Natural killer cell (primary cell): Measurements from ENCODE around the gene SPATA20. TPM values are rescaled to one million over a fixed set of nuclear protein-coding genes. Genes with fewer than 3 reads are reported as not detected.

Experiments used
- ATAC-seq, 3 donors: fragments of 150-1000 bp in 2 of 3; fragments of 200-7000 bp in 1 of 3; cut with Tn5 transposase; 1 replicate in 1 of 3; 2 replicates in 2 of 3; pipeline ENCODE4 v1.10.0; 2021; ENCODE audit warnings: mild to moderate bottlenecking in 2 of 3, moderate library complexity in 2 of 3
- DNase-seq, 2 donors: peaks; one replicate each; pipeline versions ENCODE4 v3.0.0 to v3.0.0-alpha.2; 2013 to 2021; ENCODE audit warnings: mixed read lengths in 1 of 2
- H3K27ac ChIP-seq: one replicate; pipeline ENCODE4 v1.5.1; 2013; ENCODE audit warnings: mild to moderate bottlenecking, low read length
- H3K27me3 ChIP-seq: one replicate; pipeline ENCODE4 v1.6.1; 2013; ENCODE audit warnings: low read length; ENCODE audit not compliant: control insufficient read depth, insufficient read depth
- H3K36me3 ChIP-seq: one replicate; pipeline ENCODE4 v1.6.1; 2013; ENCODE audit warnings: low read length; ENCODE audit not compliant: control insufficient read depth, insufficient read depth
- H3K4me1 ChIP-seq: one replicate; pipeline ENCODE4 v1.6.1; 2013; ENCODE audit warnings: low read length; ENCODE audit not compliant: control insufficient read depth, insufficient read depth
- H3K4me3 ChIP-seq: one replicate; pipeline ENCODE4 v1.5.1; 2013; ENCODE audit warnings: low read length
- H3K9me3 ChIP-seq: one replicate; pipeline ENCODE4 v1.6.1; 2013; ENCODE audit warnings: low read length; ENCODE audit not compliant: control insufficient read depth, insufficient read depth
- H3K27ac Mint-ChIP-seq, 2 donors: one replicate each; pipeline ENCODE4 v1.8.0; 2022; ENCODE audit warnings: mild to moderate bottlenecking in 2 of 2, mixed read lengths in 2 of 2, moderate library complexity in 1 of 2
- H3K27me3 Mint-ChIP-seq, 2 donors: one replicate each; pipeline ENCODE4 v1.8.0; 2022; ENCODE audit warnings: low read depth in 2 of 2, mixed read lengths in 2 of 2
- H3K36me3 Mint-ChIP-seq: one replicate; pipeline ENCODE4 v1.8.0; 2022; ENCODE audit warnings: mixed read lengths
- H3K4me1 Mint-ChIP-seq, 2 donors: one replicate each; pipeline ENCODE4 v1.8.0; 2022; ENCODE audit warnings: mixed read lengths in 2 of 2
- H3K4me3 Mint-ChIP-seq: one replicate; pipeline ENCODE4 v1.8.0; 2022; ENCODE audit warnings: mild to moderate bottlenecking, moderate library complexity, mixed read lengths
- H3K9me3 Mint-ChIP-seq, 2 donors: one replicate each; pipeline ENCODE4 v1.8.0; 2022; ENCODE audit warnings: mixed read lengths in 2 of 2
- WGBS: methylation state at CpG from one replicate; pipeline ENCODE4 v1.1.7; 2013; ENCODE audit warnings: missing lambda C conversion rate; ENCODE audit not compliant: insufficient coverage; 5-methylcytosine and 5-hydroxymethylcytosine counted together
- intact Hi-C: fragments of 100-400 bp; cut with micrococcal nuclease; formaldehyde crosslinking; loops from one replicate; pipeline ENCODE4 v1.14.2; 2022
- total RNA-seq, 4 donors: library from RNA; stranded (reverse); fragments of 120-200 nt in 1 of 4; gene quantifications; one replicate each; pipeline versions ENCODE4 v1.2.3 to v1.2.4, GENCODE V29; 2013 to 2022
- TF ChIP-seq, protein P1 (sequence below): fragments of 200-600 bp; IDR thresholded peaks from one replicate; pipeline ENCODE4 v1.8.0; 2022; ENCODE audit warnings: antibody characterized with exemption

The SPATA20 gene
- total RNA-seq, 3 donors from 2014 or later (not counting 1 experiment from before 2014, with no cell fraction given): 30.7 to 45.5 (median 32.5) TPM

DNA sequence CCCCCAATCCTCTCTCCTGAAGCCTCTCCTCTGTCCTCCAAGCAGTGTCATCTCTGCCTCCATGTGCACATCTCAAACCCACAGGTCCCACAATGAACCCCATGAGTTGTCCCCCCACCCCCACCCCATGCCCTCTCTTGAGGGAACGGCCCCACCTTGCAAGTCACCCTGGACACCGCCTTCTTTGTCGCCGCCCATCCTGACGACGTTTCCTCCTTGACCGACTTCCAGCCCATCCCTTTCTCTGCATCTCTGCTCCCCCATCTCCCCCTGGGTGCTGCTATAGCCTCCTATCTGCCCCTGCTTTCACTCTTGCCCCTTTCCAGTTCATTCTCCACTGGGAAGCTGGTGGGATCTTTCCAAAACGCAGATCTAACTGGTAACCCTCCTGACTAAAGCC, 1.7 kb upstream of the SPATA20 start:
- no peak for DNase-seq
- Mint-ChIP-seq H3K9me3 (no peaks in the 10 kb centered on the region), H3K4me1 (peaks cover 20 to 27% of the 10 kb centered on the region in 2 donors), H3K4me3 (no peak overlapping the region), H3K27ac (no peak overlapping the region), H3K36me3 (no peaks in the 10 kb centered on the region), H3K27me3 (peaks cover 12 to 20% of the 10 kb centered on the region in 2 donors)
- Histone ChIP-seq H3K4me3 (no peak overlapping the region), H3K4me1 (peaks cover 33% of the 10 kb centered on the region), H3K9me3 (no peaks in the 10 kb centered on the region), H3K27me3 (no peaks in the 10 kb centered on the region), H3K27ac (no peak overlapping the region), H3K36me3 (peaks cover 2% of the 10 kb centered on the region)
- 56% methylated on average over 8 of the region's 8 CpGs for WGBS
- ATAC-seq: no peak
- intact Hi-C loops: loop anchor here (10.0 kb wide), 1 partner anchor 139 kb away; no protein-coding TSS in a partner anchor
- TF ChIP-seq, protein P1, sequence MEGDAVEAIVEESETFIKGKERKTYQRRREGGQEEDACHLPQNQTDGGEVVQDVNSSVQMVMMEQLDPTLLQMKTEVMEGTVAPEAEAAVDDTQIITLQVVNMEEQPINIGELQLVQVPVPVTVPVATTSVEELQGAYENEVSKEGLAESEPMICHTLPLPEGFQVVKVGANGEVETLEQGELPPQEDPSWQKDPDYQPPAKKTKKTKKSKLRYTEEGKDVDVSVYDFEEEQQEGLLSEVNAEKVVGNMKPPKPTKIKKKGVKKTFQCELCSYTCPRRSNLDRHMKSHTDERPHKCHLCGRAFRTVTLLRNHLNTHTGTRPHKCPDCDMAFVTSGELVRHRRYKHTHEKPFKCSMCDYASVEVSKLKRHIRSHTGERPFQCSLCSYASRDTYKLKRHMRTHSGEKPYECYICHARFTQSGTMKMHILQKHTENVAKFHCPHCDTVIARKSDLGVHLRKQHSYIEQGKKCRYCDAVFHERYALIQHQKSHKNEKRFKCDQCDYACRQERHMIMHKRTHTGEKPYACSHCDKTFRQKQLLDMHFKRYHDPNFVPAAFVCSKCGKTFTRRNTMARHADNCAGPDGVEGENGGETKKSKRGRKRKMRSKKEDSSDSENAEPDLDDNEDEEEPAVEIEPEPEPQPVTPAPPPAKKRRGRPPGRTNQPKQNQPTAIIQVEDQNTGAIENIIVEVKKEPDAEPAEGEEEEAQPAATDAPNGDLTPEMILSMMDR: no peak

DNA sequence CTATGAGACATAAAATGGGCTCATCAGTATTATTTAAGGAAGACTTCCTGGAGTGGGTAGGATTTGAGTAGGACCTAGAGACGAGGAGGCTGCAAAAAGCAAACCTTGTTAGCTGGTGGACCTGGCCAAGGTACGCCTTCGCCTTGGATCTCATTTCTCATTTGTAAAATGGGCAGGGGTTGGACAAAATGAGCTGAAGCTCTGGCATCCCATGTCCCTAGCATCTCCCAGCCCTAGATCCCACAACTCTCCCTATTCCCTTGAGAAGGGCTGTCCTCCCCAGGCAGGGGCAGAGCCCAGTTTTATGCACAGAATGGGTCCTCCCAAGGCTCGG, 306 bp upstream of the SPATA20 start:
- WGBS: 53% methylated on average over 4 of the region's 4 CpGs
- intact Hi-C loops: loop anchor here (1.0 to 10.0 kb wide), 4 partner anchors 14 to 296 kb away; partner anchors contain the start of gene CACNA1G
- Histone ChIP-seq H3K27ac (no peak overlapping the region), H3K36me3 (peaks cover 3% of the 10 kb centered on the region), H3K4me1 (peaks cover 26% of the 10 kb centered on the region), H3K27me3 (no peaks in the 10 kb centered on the region), H3K9me3 (no peaks in the 10 kb centered on the region), H3K4me3 (peak overlapping the region; percentile 11)
- Mint-ChIP-seq H3K27me3 (peaks cover 12 to 20% of the 10 kb centered on the region in 2 donors), H3K4me3 (peak overlapping the region; percentile 64), H3K4me1 (peaks cover 17 to 24% of the 10 kb centered on the region in 2 donors), H3K27ac (peak overlapping the region in 1 of 2 donors; percentile 74), H3K9me3 (no peaks in the 10 kb centered on the region), H3K36me3 (no peaks in the 10 kb centered on the region)
- TF ChIP-seq, protein P1: no peak
- no peak for DNase-seq
- ATAC-seq: no peak

DNA sequence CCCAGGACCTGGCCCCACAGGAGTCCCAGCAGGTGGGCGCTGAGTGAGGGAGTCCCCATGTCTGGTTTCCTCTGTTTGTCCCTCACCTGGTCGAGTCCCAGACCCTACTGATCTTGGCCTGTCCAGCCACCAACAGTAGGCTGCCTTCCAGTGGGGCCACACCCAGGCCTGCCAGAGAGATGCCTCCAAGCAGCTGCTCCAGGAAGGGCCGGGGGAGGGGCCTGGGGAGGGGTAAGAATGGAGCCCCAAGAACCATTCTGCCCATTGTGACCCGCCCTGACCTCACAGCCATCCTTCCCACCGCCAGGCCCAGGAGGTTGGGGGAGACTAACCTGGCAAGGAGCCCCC, 736 bp downstream of the SPATA20 start:
- Mint-ChIP-seq H3K4me3 (peak overlapping the region; percentile 67), H3K4me1 (peaks cover 9 to 15% of the 10 kb centered on the region in 2 donors), H3K36me3 (no peaks in the 10 kb centered on the region), H3K27ac (peak overlapping the region in 1 of 2 donors; percentile 74), H3K27me3 (peaks cover 12 to 20% of the 10 kb centered on the region in 2 donors), H3K9me3 (no peaks in the 10 kb centered on the region)
- 94% methylated on average over 4 of the region's 5 CpGs for WGBS
- intact Hi-C loops: loop anchor here (1.0 to 10.0 kb wide), 4 partner anchors 13 to 295 kb away; partner anchors contain the start of gene CACNA1G
- peak overlapping the region; percentile 17 for H3K27ac ChIP-seq
- DNase-seq: no peak
- peaks cover 20% of the 10 kb centered on the region for H3K4me1 ChIP-seq
- H3K4me3 ChIP-seq: no peak overlapping the region
- no peak for ATAC-seq
- TF ChIP-seq, protein P1: no peak
- H3K36me3 ChIP-seq: peaks cover 3% of the 10 kb centered on the region
- no peaks in the 10 kb centered on the region for H3K27me3 ChIP-seq
- no peaks in the 10 kb centered on the region for H3K9me3 ChIP-seq

DNA sequence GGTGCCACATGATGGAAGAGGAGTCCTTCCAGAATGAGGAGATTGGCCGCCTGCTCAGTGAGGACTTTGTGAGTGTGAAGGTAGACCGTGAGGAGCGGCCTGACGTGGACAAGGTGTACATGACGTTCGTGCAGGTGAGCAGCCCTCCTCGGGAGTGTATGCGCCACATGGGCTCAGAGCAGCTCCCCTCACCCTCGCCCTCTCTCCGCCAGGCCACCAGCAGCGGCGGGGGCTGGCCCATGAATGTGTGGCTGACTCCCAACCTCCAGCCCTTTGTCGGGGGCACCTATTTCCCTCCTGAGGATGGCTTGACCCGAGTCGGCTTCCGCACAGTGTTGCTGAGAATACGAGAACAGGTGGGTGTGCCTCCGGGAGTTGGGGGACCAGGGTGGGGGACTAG, 1.9 kb downstream of the SPATA20 start:
- ATAC-seq (no peak), DNase-seq (no peak)
- Histone ChIP-seq H3K4me3 (no peak overlapping the region), H3K27ac (no peak overlapping the region), H3K4me1 (peaks cover 19% of the 10 kb centered on the region), H3K9me3 (no peaks in the 10 kb centered on the region), H3K36me3 (peaks cover 3% of the 10 kb centered on the region), H3K27me3 (no peaks in the 10 kb centered on the region)
- Mint-ChIP-seq H3K27me3 (peaks cover 10 to 20% of the 10 kb centered on the region in 2 donors), H3K9me3 (no peaks in the 10 kb centered on the region), H3K27ac (no peak overlapping the region), H3K36me3 (no peaks in the 10 kb centered on the region), H3K4me1 (peaks cover 9 to 15% of the 10 kb centered on the region in 2 donors), H3K4me3 (no peak overlapping the region)
- TF ChIP-seq, protein P1: no peak
- WGBS: 87% methylated on average over 16 of the region's 18 CpGs
- intact Hi-C loops: loop anchor here (10.0 kb wide), 1 partner anchor 136 kb away; no protein-coding TSS in a partner anchor
